Measurements from ENCODE around the gene ACSL5.
"Not testable (repeated sequence)": the region's sequence is repeated elsewhere in the genome, so short reads cannot be mapped to it uniquely, and the experiment has no call there.

The ACSL5 gene

GRCh38 chr10:112351146-112351545 is 22.8 kb upstream of the ACSL5 start:
- DNase-seq: no peak

- DNase-seq: no peak
Observed at GRCh38 chr10:112352044-112352443, 21.9 kb upstream of the ACSL5 start.

DNA sequence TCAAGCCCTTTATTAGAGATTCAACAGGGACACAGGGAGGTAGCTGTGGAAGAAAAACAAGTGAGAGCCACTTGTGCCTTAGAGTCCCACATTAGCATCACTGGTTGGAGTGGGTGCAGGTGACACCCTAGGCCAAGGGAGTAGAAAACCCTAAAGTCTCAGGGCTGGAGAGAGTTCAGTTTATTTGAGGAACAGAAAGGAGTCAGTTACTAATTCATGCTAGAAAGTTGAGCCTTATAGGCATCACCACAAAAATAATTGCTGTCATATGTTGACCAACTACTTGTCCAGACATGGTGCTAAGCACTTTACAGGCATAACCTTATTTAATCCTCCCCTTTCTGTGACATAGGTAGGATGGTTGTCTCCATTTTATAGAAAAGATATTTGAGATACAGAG is 20.9 kb upstream of the ACSL5 start:
- DNase-seq: no peak

GRCh38 chr10:112356686-112357085 is 17.2 kb upstream of the ACSL5 start:
- DNase-seq: no peak

GRCh38 chr10:112359606-112360307 is 14.2 kb upstream of the ACSL5 start:
- DNase-seq: no peak

DNA sequence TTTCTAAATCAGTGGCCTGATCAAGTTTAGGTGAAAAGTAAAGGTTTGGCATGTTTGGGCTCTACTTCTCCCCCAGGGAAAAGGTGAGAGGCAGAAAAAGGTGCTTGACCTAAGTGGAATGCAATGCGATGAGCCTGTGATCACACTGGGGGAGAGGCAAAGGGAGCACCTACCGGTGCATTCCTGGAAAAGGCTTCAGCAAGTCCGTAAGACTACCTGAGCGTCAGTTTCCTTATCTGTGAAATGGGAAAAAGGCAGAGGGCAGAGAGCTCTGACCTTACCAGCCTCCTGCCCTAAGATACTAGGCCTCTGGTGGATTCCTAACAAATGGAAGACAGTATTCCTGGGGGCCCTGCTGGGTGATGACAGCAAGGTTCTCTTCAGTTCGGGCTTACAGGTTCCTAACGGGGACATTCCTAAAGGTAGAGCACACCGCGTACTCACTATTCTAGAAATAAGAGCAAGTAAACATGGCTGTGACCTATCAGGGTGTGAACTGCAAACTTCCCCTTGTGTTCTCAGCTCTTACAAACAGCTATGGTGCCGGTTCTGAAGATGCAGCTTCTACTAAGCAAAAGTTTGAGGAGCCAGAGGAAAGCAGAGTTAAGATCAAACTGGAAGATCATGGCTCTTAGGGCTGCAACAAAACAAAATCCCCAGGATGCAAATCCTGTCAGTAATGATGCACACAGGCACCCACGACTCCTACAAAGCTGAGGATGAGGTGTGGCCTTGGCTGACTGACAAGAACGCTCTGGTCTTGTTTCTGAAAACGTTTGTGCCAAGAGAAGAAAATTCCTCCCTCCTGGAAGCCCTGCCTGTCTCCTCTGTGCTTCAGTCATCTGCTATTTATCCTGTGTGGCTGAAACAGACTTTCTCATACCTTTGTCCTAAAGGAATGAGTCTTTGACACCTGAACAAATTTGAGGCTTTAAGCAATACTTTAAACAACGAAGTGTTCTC is 13.3 kb upstream of the ACSL5 start:
- no peak for DNase-seq

GRCh38 chr10:112361951-112362751 is 11.8 kb upstream of the ACSL5 start:
- DNase-seq: no peak

GRCh38 chr10:112362833-112363232 is 11.1 kb upstream of the ACSL5 start:
- DNase-seq: peak; percentile 46

- no peak for DNase-seq
Observed at GRCh38 chr10:112363696-112364688, 9.9 kb upstream of the ACSL5 start.

DNA sequence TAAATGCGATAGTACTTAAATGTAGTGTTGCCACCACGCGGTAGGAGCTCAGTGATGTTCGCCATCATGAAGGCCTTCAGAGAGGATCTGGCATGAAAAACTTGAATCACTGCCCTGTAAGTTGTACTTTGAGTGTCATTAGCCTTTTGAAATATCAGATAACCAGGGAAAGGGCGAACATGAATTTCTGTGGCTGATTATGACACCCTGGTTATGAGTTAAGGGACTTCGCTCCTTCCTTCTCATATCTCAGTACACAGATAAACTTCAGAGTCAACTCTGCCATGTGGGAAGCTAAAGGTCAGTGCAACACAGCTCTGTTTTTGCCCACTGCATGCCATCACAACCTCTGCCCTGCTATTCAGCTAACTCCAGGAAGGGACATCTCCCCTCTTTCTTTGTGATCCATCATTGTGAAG is 8.9 kb upstream of the ACSL5 start:
- no peak for DNase-seq

DNA sequence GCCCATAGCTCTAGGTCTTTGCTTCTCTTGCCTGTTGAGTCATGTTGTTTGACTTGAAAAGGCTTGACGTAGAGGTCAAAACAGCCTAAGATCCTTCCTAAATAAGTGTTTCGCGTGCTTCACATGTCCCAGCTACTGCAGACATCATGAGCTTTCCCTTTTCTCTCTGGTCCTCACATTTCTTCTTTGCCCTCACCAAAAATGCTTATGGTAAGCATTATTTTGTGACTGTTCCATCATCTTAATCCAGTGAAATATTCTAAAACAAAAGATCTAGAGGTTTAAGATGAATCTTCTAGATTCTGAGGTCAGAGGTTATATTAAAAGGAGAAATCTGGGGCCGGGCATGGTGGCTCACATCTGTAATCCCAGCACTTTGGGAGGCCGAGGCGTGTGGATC is 8.5 kb upstream of the ACSL5 start:
- no peak for DNase-seq

- DNase-seq: no peak
Observed at GRCh38 chr10:112366992-112367391, 6.9 kb upstream of the ACSL5 start.

- DNase-seq: no peak
Observed at GRCh38 chr10:112367516-112367915, 6.4 kb upstream of the ACSL5 start.

- peak; percentile 77 for DNase-seq
Observed at GRCh38 chr10:112369495-112370423, 4.2 kb upstream of the ACSL5 start.

GRCh38 chr10:112370424-112370819 is 3.5 kb upstream of the ACSL5 start:
- no peak for DNase-seq

GRCh38 chr10:112371326-112371725 is 2.6 kb upstream of the ACSL5 start:
- DNase-seq: not testable (repeated sequence)

- DNase-seq: not testable (repeated sequence)
Observed at GRCh38 chr10:112372182-112372810, 1.6 kb upstream of the ACSL5 start.

DNA sequence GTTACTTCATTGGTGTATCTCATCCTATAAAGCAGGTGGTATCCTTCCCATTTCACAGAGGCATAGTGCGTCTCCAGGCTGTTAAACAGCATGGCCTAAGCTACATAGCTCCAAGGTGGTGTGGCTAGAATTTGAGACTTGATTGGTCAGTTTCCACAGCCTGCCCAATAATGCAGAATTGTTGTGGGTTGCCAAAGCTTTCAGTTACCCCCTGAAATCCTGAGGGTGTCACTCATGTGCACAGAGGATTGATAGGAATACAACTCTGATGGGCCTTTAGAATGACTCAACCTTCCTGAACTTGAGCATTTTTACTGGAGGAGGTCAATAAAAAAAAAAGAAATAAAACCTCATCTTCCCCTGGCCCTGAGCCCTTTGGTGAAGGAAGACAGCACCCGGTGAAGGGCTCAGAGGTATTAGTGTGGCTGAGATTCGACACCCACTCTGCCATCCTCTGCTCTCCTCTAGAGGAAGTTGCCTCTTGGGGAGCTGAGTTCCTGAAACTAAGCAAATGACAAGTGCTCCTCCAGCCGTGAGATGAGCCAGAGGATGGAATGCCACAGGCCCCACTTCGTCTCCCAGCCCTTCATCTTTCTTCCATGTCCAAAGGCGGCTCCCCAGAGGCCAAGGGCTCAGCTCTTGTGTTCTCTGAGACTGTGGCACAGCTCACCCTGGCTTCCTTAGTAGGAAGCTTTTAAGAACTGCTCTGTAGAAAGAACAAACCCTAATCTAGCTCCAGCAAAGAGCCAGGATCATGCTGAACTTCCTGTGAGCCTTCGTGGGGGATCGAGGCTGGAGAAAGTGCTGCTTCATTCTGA is 1.0 kb downstream of the ACSL5 start:
- DNase-seq: no peak

GRCh38 chr10:112375721-112376395 is 1.9 kb downstream of the ACSL5 start:
- DNase-seq: peak; percentile 78

Measured in activated effector memory CD4-positive, alpha-beta T cell treated with anti-CD3 and anti-CD28 coated beads, Interleukin-2, amount 50 U/mL, for 16 hours (primary cell).